T-helper 2 cell treated with Interferon-gamma antibody and Interleukin-4, amounts not matched to agents 5 μg/mL and 100 μg/mL, for 36 hours (primary cell): ENCODE results near the gene WRAP73.
"Not testable (repeated sequence)": the region's sequence is repeated elsewhere in the genome, so short reads cannot be mapped to it uniquely, and the experiment has no call there.

Experiments
- DNase-seq: peaks from one replicate; pipeline ENCODE4 v3.0.0; 2021; ENCODE audit warnings: low spot score
- H3K27ac Mint-ChIP-seq: one replicate; pipeline ENCODE4 v1.8.0; 2021; ENCODE audit warnings: mild to moderate bottlenecking, mixed read lengths
- H3K27me3 Mint-ChIP-seq: one replicate; pipeline ENCODE4 v1.8.0; 2021; ENCODE audit warnings: low read depth, mixed read lengths
- H3K36me3 Mint-ChIP-seq: one replicate; pipeline ENCODE4 v1.8.0; 2021; ENCODE audit warnings: low read depth, mixed read lengths
- H3K4me1 Mint-ChIP-seq: one replicate; pipeline ENCODE4 v1.8.0; 2021; ENCODE audit warnings: low read depth, mixed read lengths
- H3K4me3 Mint-ChIP-seq: one replicate; pipeline ENCODE4 v1.8.0; 2022; ENCODE audit warnings: mild to moderate bottlenecking, moderate library complexity, mixed read lengths
- H3K9me3 Mint-ChIP-seq: one replicate; pipeline ENCODE4 v1.8.0; 2021; ENCODE audit warnings: mixed read lengths

Gene WRAP73

DNA sequence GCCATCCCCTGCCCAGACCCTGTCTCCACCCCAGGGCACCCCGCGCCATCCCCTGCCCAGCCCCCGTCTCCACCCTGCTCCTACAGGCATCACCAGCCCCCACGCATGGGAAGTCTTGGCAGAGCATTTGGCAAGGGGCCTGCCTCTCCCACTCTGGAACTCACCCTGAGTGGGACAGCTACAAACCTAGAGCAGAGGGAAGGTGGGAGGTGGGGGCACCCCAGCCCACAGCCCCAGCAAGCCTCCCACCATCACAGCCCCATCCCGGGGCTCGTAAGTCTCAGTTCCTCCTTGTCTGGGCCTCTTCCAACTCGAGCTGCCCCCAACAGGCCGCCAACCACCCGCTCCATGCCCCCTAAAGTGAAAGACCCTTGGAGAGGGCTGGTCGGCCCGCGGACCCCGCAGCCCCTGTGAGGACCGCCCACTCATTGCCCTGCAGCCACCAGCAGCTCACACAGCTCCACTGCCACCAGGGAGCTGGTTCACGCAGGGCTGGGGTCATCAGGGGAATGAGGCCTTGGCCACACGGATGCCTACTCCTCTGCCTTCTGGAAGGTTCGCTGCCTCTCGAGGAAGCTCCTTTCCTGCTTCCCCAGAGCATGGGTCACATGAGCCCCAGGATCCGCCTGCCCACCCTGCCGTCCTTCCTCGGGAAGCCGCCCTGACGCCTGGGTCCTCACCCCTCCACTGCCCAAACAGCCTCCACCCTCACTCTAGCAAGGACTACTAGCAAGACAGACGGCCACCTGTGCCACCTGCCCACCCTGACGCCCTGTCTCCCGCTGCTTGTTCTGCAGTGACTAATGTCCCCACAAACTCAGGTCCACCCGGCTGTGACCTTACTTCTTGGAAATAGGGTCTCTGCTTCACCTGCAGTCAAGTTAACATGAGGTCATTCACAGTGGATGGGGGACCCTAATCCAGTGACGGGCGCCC is 53.0 kb downstream of the WRAP73 start:
- DNase-seq, result no peak
- peak overlapping the region; percentile 54 for H3K4me3 Mint-ChIP-seq
- peaks cover 4% of the 10 kb centered on the region for H3K27me3 Mint-ChIP-seq
- peaks cover 9% of the 10 kb centered on the region for H3K4me1 Mint-ChIP-seq
- H3K27ac Mint-ChIP-seq, result no peak overlapping the region
- no peaks in the 10 kb centered on the region for H3K9me3 Mint-ChIP-seq
- H3K36me3 Mint-ChIP-seq, result no peaks in the 10 kb centered on the region

- no peak for DNase-seq
- Mint-ChIP-seq H3K27ac (no peak overlapping the region), H3K27me3 (peaks cover 2% of the 10 kb centered on the region), H3K4me1 (peaks cover 9% of the 10 kb centered on the region), H3K36me3 (no peaks in the 10 kb centered on the region), H3K4me3 (no peak overlapping the region), H3K9me3 (no peaks in the 10 kb centered on the region)
Measured at GRCh38 chr1:3595949-3596348, 54.0 kb downstream of the WRAP73 start.

GRCh38 chr1:3594706-3595377 is 55.1 kb downstream of the WRAP73 start:
- Mint-ChIP-seq H3K9me3 (no peaks in the 10 kb centered on the region), H3K27ac (no peak overlapping the region), H3K36me3 (no peaks in the 10 kb centered on the region), H3K27me3 (peaks cover 2% of the 10 kb centered on the region), H3K4me1 (peaks cover 9% of the 10 kb centered on the region), H3K4me3 (no peak overlapping the region)
- no peak for DNase-seq

DNA sequence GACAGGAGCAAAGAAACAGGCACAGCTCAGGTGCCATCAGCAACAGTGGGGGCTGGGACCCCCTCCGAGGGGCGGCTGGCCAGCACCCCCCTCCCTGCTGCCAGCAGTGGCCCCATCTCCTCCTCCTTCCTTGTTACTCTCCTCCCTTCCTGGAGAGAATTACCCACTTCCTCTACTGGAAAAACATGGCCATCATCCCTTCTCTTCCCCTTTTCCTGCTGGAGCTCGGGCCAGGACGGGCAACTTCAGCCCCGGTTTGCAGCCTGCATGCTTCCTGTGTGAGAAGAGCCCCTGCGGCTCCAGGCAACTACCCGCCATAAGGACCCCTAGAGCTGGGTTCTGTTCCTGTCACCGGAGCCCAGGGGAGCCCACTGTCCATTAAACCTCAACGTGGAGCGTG is 56.2 kb downstream of the WRAP73 start:
- DNase-seq, result no peak
- Mint-ChIP-seq H3K4me3 (no peak overlapping the region), H3K27ac (no peak overlapping the region)

DNA sequence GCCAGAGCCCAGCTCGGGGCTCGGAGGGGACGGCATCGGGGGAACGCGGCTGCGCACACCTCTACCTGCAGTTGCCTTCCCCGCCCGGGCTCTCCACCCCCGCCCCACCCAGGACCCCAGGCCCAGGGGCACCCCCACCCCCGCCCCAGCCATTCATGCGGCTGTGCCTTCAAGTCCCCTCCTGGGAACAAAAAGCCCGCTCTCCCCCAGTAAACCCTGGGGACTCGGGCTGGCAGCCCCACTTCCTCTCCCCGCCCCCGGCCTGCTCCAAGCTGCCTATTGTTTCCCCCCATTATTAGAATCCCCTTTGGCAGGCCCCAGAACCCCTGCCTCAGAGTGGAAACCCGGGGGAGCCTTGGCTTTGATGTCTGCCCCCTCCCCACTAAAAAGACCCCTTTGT is 56.6 kb downstream of the WRAP73 start:
- H3K27me3 Mint-ChIP-seq, result peaks cover 2% of the 10 kb centered on the region
- H3K4me1 Mint-ChIP-seq, result peaks cover 9% of the 10 kb centered on the region
- H3K4me3 Mint-ChIP-seq, result no peak overlapping the region
- no peak for DNase-seq
- H3K36me3 Mint-ChIP-seq, result no peaks in the 10 kb centered on the region
- H3K9me3 Mint-ChIP-seq, result no peaks in the 10 kb centered on the region
- no peak overlapping the region for H3K27ac Mint-ChIP-seq

More for the DNA sequence above, 56.2 kb downstream of the WRAP73 start:
- H3K27me3 Mint-ChIP-seq, result peaks cover 2% of the 10 kb centered on the region
- H3K36me3 Mint-ChIP-seq, result no peaks in the 10 kb centered on the region
- no peaks in the 10 kb centered on the region for H3K9me3 Mint-ChIP-seq
- H3K4me1 Mint-ChIP-seq, result peaks cover 9% of the 10 kb centered on the region

GRCh38 chr1:3590951-3591865 is 58.7 kb downstream of the WRAP73 start:
- H3K4me1 Mint-ChIP-seq, result no peaks in the 10 kb centered on the region
- no peaks in the 10 kb centered on the region for H3K36me3 Mint-ChIP-seq
- H3K27me3 Mint-ChIP-seq, result no peaks in the 10 kb centered on the region
- H3K27ac Mint-ChIP-seq, result no peak overlapping the region
- H3K4me3 Mint-ChIP-seq, result no peak overlapping the region
- no peak for DNase-seq
- H3K9me3 Mint-ChIP-seq, result no peaks in the 10 kb centered on the region

GRCh38 chr1:3590139-3590763 is 59.7 kb downstream of the WRAP73 start:
- Mint-ChIP-seq H3K4me3 (no peak overlapping the region), H3K27me3 (no peaks in the 10 kb centered on the region), H3K4me1 (no peaks in the 10 kb centered on the region), H3K27ac (no peak overlapping the region), H3K9me3 (no peaks in the 10 kb centered on the region), H3K36me3 (no peaks in the 10 kb centered on the region)
- no peak for DNase-seq

- Mint-ChIP-seq H3K4me3 (no peak overlapping the region), H3K9me3 (no peaks in the 10 kb centered on the region), H3K36me3 (no peaks in the 10 kb centered on the region), H3K4me1 (no peaks in the 10 kb centered on the region), H3K27ac (no peak overlapping the region), H3K27me3 (no peaks in the 10 kb centered on the region)
- DNase-seq, result no peak
Measured at GRCh38 chr1:3588395-3588794, 61.5 kb downstream of the WRAP73 start.

DNA sequence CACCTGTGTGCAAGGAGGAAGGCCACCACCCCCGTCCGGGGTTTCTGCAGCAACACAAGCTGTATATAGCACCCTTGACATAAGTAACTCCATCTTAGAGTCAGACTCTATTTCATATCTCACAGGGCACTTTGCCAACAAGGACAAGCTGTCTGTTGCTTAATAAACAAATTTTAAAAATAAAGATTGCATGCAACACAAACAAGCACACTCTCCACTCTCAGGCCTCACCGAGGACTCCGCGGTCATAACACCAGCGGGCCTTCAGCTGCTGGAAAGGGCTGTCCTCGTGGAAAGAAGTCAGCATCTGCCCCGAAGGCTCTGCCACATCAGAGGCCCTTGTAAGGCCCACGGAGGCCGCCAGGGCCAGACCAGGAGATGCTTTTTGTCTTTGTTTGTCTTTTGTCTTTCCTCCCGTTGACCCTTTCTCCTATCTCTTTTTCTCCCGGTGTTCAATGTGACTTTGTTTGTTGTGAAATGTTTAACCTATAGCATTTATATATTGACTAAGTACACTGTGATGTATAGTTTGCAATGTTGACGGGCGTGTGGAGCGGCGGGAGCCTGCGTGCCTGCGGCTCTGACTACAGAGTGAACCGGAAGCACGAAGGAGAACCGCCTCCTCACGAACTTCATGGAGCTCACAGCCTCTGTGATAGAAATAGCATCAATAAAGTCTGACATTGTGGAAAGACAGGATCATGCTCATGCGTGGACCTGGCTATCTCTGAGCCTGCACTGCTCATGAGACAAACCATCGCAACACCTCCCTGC is 62.7 kb downstream of the WRAP73 start:
- Mint-ChIP-seq H3K9me3 (no peaks in the 10 kb centered on the region), H3K27me3 (no peaks in the 10 kb centered on the region), H3K36me3 (no peaks in the 10 kb centered on the region), H3K4me3 (no peak overlapping the region), H3K4me1 (no peaks in the 10 kb centered on the region), H3K27ac (no peak overlapping the region)
- DNase-seq, result no peak

DNA sequence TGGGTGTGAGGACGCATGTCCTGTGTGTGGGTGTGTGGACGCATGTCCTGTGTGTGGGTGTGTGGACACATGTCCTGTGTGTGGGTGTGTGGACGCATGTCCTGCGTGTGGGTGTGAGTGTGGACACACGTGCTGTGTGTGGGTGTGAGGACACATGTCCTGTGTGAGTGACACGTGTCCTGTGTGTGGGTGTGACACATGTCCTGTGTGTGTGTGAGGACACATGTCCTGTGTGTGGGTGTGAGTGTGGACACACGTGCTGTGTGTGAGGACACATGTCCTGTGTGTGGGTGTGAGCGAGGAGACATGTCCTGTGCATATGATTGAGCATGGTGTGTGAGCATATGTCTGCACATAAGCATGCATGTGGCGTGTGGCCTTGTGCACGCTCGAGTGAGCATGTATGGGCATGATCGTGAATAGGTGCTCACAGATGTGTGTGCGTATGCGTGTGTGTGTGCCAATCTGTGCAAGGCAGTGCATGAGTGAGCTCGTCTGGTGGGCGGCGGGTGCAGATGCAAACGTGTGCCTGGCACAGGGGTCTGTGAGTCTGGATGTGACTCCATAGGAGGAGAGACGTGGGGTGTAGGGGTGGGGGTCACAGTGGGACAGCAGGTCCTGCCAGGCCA is 63.8 kb downstream of the WRAP73 start:
- no peaks in the 10 kb centered on the region for H3K27me3 Mint-ChIP-seq
- H3K9me3 Mint-ChIP-seq, result no peaks in the 10 kb centered on the region
- H3K27ac Mint-ChIP-seq, result no peak overlapping the region
- DNase-seq, result peak; percentile 5
- H3K4me1 Mint-ChIP-seq, result no peaks in the 10 kb centered on the region
- no peak overlapping the region for H3K4me3 Mint-ChIP-seq
- H3K36me3 Mint-ChIP-seq, result no peaks in the 10 kb centered on the region

DNA sequence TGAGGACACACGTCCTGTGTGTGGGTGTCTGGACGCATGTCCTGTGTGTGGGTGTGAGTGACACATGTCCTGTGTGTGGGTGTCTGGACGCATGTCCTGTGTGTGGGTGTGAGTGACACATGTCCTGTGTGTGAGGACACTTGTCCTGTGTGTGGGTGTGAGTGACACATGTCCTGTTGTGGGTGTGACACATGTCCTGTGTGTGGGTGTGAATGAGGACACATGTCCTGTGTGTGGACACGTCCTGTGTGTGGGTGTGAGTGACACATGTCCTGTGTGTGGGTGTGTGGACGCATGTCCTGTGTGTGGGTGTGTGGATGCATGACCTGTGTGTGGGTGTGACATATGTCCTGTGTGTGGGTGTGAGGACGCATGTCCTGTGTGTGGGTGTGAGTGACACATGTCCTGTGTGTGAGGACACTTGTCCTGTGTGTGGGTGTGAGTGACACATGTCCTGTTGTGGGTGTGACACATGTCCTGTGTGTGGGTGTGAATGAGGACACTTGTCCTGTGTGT is 64.5 kb downstream of the WRAP73 start:
- H3K36me3 Mint-ChIP-seq, H3K27me3 Mint-ChIP-seq: not testable (repeated sequence)

DNA sequence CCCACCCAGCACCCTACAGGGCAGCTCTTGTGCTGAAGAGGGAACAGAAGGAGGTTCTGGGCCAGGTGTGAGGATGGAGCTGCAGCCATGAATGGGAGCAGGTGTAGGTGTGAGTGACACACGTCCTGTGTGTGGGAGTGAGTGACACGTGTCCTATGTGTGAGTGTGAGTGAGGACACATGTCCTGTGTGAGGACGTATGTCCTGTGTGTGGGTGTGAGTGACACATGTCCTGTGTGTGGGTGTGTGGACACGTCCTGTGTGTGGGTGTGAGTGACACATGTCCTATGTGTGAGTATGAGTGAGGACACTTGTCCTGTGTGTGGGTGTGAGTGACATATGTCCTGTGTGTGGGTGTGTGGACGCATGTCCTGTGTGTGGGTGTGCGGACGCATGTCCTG is 65.0 kb downstream of the WRAP73 start:
- no peaks in the 10 kb centered on the region for H3K4me1 Mint-ChIP-seq
- H3K9me3 Mint-ChIP-seq, result no peaks in the 10 kb centered on the region
- H3K4me3 Mint-ChIP-seq, result no peak overlapping the region
- H3K36me3 Mint-ChIP-seq, result no peaks in the 10 kb centered on the region
- peak; percentile 15 for DNase-seq
- no peaks in the 10 kb centered on the region for H3K27me3 Mint-ChIP-seq
- H3K27ac Mint-ChIP-seq, result no peak overlapping the region

More for the DNA sequence above, 64.5 kb downstream of the WRAP73 start:
- not testable (repeated sequence) for H3K9me3 Mint-ChIP-seq, H3K27ac Mint-ChIP-seq, H3K4me1 Mint-ChIP-seq, H3K4me3 Mint-ChIP-seq
- peak; percentile 8 for DNase-seq
